Activated CD8-positive, alpha-beta memory T cell treated with anti-CD3 and anti-CD28 coated beads, Interleukin-2, amount 50 U/mL, for 48 hours (primary cell): ENCODE results near the gene HSFY2.
"Not testable (repeated sequence)": the region's sequence is repeated elsewhere in the genome, so short reads cannot be mapped to it uniquely, and the experiment has no call there.

Experiments
- DNase-seq: peaks from one replicate; pipeline ENCODE4 v3.0.0-alpha.2; 2020

HSFY2 gene

DNA sequence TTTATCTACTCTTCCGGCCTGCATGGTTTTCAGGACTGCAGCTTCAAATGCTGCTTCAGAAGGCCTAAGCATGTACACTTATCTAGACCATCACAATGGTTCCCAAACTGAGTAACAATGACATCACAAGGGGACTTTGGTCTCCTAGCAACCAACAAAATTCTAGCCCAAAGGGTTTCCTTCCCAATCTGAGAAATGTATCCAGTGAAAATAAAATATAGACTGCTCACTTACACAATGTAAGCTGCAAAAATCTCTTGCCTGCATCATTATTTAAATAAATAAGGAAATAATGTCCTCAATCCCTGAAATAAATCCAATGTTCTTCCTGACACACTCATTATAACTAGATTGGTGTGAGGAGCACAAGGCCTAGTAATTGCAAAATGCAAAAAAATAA lies at the start of gene HSFY2:
Gene HSFY2 (minus strand): TSS at position 101 of the 400 bp plus-strand sequence. CDS start 117 bp downstream, outside the sequence.
- not testable (repeated sequence) for DNase-seq

DNA sequence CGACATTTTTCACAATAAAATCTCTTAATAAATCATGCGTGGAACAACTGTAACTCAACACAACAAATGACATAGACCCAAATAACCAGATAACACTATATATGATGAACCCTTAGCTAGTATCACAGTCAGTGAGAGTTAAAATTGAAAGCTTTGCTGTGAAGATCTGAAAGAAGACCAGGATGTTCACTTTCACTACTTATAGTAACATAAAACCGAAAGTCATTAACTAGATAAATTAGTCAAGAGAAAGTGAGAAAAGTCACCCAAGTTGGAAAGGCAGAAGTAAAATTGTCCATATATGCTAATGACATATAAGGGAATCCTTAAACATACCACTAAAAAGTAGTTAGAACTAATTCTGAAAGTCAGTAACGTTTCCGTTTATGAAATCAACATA lies 42.2 kb upstream of the HSFY2 start:
- not testable (repeated sequence) for DNase-seq

DNA sequence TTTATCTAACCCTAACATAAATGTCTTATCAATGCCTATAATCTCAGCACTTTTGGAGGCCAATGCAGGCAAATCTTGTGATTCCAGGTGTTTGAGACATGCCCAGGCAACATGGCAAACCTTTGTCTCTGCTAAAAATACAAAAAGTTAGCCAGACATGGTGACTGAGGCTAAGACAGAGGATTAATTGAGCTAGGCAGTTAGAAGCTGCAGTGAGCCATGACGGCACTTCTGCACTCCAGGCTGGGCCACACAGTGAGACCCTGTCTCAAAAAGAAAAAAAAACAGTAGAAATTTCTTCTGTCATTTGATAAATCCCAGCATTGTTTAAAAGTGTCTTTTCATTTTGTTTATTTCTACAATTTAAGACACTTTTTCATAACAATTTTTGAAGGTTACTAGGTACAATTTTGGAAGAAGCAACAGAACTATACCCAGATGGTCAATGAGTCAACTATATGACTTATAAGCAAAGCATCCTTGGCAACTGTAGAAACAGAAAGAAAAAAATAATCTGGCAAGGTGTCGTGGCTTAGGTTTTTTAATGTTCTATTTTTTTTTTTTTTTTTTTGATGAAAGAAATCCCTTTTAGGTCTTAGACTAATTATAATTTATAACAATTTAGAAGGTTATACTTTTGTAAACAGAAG lies 15.3 kb upstream of the HSFY2 start:
- DNase-seq, result not testable (repeated sequence)

GRCh38 chrY:18754077-18754476 lies 19.5 kb downstream of the HSFY2 start:
- DNase-seq, result not testable (repeated sequence)

GRCh38 chrY:18753133-18753815 lies 20.3 kb downstream of the HSFY2 start:
- DNase-seq, result not testable (repeated sequence)

GRCh38 chrY:18723714-18724113 lies 49.8 kb downstream of the HSFY2 start:
- not testable (repeated sequence) for DNase-seq
